HFF-Myc (cell line): ENCODE measurements around the gene ADRB2.

Source experiments
- DNase-seq: peaks from one replicate; pipeline ENCODE4 v3.0.0-alpha.2; 2011; ENCODE audit warnings: low read depth; ENCODE audit errors: extremely low read depth
- H3K4me3 ChIP-seq: replicated peaks from 2 replicates; pipeline ENCODE4 v1.5.1; 2011; ENCODE audit warnings: low read depth, mild to moderate bottlenecking, control low read depth, low read length
- TF ChIP-seq, protein P1 (sequence below): IDR thresholded peaks from 2 replicates; pipeline ENCODE4 v1.5.1; 2012; ENCODE audit warnings: mild to moderate bottlenecking, low read depth, low read length, control low read depth; ENCODE audit errors: missing control alignments

Gene ADRB2

GRCh38 chr5:148820461-148821395, 5.7 kb upstream of the ADRB2 start:
- TF ChIP-seq, protein P1, sequence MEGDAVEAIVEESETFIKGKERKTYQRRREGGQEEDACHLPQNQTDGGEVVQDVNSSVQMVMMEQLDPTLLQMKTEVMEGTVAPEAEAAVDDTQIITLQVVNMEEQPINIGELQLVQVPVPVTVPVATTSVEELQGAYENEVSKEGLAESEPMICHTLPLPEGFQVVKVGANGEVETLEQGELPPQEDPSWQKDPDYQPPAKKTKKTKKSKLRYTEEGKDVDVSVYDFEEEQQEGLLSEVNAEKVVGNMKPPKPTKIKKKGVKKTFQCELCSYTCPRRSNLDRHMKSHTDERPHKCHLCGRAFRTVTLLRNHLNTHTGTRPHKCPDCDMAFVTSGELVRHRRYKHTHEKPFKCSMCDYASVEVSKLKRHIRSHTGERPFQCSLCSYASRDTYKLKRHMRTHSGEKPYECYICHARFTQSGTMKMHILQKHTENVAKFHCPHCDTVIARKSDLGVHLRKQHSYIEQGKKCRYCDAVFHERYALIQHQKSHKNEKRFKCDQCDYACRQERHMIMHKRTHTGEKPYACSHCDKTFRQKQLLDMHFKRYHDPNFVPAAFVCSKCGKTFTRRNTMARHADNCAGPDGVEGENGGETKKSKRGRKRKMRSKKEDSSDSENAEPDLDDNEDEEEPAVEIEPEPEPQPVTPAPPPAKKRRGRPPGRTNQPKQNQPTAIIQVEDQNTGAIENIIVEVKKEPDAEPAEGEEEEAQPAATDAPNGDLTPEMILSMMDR = peak; percentile 67
- DNase-seq = peak; percentile 24
- no peak overlapping the region for H3K4me3 ChIP-seq

- H3K4me3 ChIP-seq = no peak overlapping the region
- TF ChIP-seq, protein P1 = no peak
- no peak for DNase-seq
These were observed 2.5 kb upstream of the ADRB2 start for GRCh38 chr5:148823871-148824270.

DNA sequence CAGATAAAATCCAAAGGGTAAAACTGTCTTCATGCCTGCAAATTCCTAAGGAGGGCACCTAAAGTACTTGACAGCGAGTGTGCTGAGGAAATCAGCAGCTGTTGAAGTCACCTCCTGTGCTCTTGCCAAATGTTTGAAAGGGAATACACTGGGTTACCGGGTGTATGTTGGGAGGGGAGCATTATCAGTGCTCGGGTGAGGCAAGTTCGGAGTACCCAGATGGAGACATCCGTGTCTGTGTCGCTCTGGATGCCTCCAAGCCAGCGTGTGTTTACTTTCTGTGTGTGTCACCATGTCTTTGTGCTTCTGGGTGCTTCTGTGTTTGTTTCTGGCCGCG, 727 bp upstream of the ADRB2 start:
- peak overlapping the region; percentile 56 for H3K4me3 ChIP-seq
- TF ChIP-seq, protein P1 = no peak
- DNase-seq = no peak

GRCh38 chr5:148826739-148827070, 294 bp downstream of the ADRB2 start:
- peak overlapping the region; percentile 56 for H3K4me3 ChIP-seq
- TF ChIP-seq, protein P1 = no peak
- DNase-seq = no peak

DNA sequence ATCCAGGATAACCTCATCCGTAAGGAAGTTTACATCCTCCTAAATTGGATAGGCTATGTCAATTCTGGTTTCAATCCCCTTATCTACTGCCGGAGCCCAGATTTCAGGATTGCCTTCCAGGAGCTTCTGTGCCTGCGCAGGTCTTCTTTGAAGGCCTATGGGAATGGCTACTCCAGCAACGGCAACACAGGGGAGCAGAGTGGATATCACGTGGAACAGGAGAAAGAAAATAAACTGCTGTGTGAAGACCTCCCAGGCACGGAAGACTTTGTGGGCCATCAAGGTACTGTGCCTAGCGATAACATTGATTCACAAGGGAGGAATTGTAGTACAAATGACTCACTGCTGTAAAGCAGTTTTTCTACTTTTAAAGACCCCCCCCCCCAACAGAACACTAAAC, 1.3 kb downstream of the ADRB2 start:
- TF ChIP-seq, protein P1 = no peak
- peak overlapping the region; percentile 13 for H3K4me3 ChIP-seq
- DNase-seq = no peak

- TF ChIP-seq, protein P1 = no peak
- no peak for DNase-seq
- H3K4me3 ChIP-seq = peak overlapping the region; percentile 25
These were observed 2.3 kb downstream of the ADRB2 start for GRCh38 chr5:148828511-148829247.
